Measurements from ENCODE around the gene DROSHA. TPM values are rescaled to one million over a fixed set of nuclear protein-coding genes. Genes with fewer than 3 reads are reported as not detected.

Gene DROSHA
- total and polyA plus RNA-seq, 2 donors (not counting 1 experiment from before 2014, with no cell fraction given): 44.1 to 48.4 TPM

DNA sequence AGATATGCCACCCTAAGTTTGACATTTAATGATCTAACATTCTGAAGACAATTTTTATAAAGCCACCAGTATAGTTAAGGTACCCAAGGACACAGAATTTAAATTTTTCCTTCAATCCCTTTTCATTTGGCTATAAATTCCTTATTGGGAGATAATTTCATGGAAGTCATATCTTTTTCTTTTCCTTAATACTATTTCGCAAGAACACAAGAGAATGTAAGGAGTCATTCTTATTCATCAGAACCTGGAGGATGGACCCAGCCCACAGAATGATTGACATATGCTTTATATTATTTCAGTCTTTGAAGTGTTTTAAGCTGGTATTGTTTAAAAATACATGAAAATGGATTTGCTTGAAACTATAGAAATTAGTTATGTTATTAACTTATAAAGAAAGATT lies 79.6 kb downstream of the DROSHA start:
- TF ChIP-seq EZH2 (IDR thresholded peaks at IDR 0.05; ENCODE audit: low read length, missing control alignments): no peak
- no peak for DNase-seq (ENCODE audit: low read depth in 2 of 2)

GRCh38 chr5:31449962-31450361 lies 81.9 kb downstream of the DROSHA start:
- Histone ChIP-seq H3K4me3 (replicated peaks in 1 of 4; ENCODE audit: control extremely low read depth in 1 of 4, insufficient read depth in 1 of 4, low read depth in 3 of 4, low read length in 4 of 4) (no peak overlapping the region), H2AFZ (ENCODE audit: low read length) (no peak overlapping the region), H3K36me3 (ENCODE audit: control insufficient read depth, insufficient read depth, low read length) (peaks cover 2% of the 10 kb centered on the region), H3K9me3 (ENCODE audit: control insufficient read depth, insufficient read depth, low read depth, low read length) (no peaks in the 10 kb centered on the region), H3K9ac (ENCODE audit: insufficient read depth, low read length) (no peak overlapping the region), H3K27me3 (ENCODE audit: control insufficient read depth, insufficient read depth, low read length) (no peaks in the 10 kb centered on the region), H4K20me1 (ENCODE audit: control insufficient read depth, extremely low read depth, insufficient read depth, low read length) (no peaks in the 10 kb centered on the region), H3K4me2 (ENCODE audit: extremely low read depth, insufficient read depth, low read length) (no peak overlapping the region), H3K79me2 (ENCODE audit: control insufficient read depth, insufficient read depth, low read length) (no peaks in the 10 kb centered on the region), H3K4me1 (ENCODE audit: control insufficient read depth, extremely low read depth, insufficient read depth, low read length) (no peaks in the 10 kb centered on the region), H3K27ac (ENCODE audit: insufficient read depth, low read length) (no peak overlapping the region)
- DNase-seq (ENCODE audit: low read depth in 2 of 2): no peak
- TF ChIP-seq, protein P1, sequence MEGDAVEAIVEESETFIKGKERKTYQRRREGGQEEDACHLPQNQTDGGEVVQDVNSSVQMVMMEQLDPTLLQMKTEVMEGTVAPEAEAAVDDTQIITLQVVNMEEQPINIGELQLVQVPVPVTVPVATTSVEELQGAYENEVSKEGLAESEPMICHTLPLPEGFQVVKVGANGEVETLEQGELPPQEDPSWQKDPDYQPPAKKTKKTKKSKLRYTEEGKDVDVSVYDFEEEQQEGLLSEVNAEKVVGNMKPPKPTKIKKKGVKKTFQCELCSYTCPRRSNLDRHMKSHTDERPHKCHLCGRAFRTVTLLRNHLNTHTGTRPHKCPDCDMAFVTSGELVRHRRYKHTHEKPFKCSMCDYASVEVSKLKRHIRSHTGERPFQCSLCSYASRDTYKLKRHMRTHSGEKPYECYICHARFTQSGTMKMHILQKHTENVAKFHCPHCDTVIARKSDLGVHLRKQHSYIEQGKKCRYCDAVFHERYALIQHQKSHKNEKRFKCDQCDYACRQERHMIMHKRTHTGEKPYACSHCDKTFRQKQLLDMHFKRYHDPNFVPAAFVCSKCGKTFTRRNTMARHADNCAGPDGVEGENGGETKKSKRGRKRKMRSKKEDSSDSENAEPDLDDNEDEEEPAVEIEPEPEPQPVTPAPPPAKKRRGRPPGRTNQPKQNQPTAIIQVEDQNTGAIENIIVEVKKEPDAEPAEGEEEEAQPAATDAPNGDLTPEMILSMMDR (conservative IDR thresholded peaks at IDR 0.05 in 1 of 2, IDR thresholded peaks at IDR 0.05 in 1 of 2; ENCODE audit: low read depth in 1 of 2, low read length in 2 of 2): no peak
- no peak for TF ChIP-seq EZH2 (IDR thresholded peaks at IDR 0.05; ENCODE audit: low read length, missing control alignments)

More for the DNA sequence above, 79.6 kb downstream of the DROSHA start:
- Histone ChIP-seq H3K4me1 (ENCODE audit: control insufficient read depth, extremely low read depth, insufficient read depth, low read length) (no peaks in the 10 kb centered on the region), H3K4me3 (replicated peaks in 1 of 4; ENCODE audit: control extremely low read depth in 1 of 4, insufficient read depth in 1 of 4, low read depth in 3 of 4, low read length in 4 of 4) (no peak overlapping the region), H3K9me3 (ENCODE audit: control insufficient read depth, insufficient read depth, low read depth, low read length) (no peaks in the 10 kb centered on the region), H3K36me3 (ENCODE audit: control insufficient read depth, insufficient read depth, low read length) (peaks cover 2% of the 10 kb centered on the region), H3K9ac (ENCODE audit: insufficient read depth, low read length) (no peak overlapping the region), H3K79me2 (ENCODE audit: control insufficient read depth, insufficient read depth, low read length) (no peaks in the 10 kb centered on the region), H2AFZ (ENCODE audit: low read length) (no peak overlapping the region), H3K27me3 (ENCODE audit: control insufficient read depth, insufficient read depth, low read length) (no peaks in the 10 kb centered on the region), H4K20me1 (ENCODE audit: control insufficient read depth, extremely low read depth, insufficient read depth, low read length) (no peaks in the 10 kb centered on the region), H3K27ac (ENCODE audit: insufficient read depth, low read length) (no peak overlapping the region), H3K4me2 (ENCODE audit: extremely low read depth, insufficient read depth, low read length) (no peak overlapping the region)

GRCh38 chr5:31449174-31449573 lies 82.7 kb downstream of the DROSHA start:
- no peaks in the 10 kb centered on the region for H4K20me1 ChIP-seq (ENCODE audit: control insufficient read depth, extremely low read depth, insufficient read depth, low read length)
- no peak for TF ChIP-seq EZH2 (IDR thresholded peaks at IDR 0.05; ENCODE audit: low read length, missing control alignments)
- TF ChIP-seq, protein P1 (conservative IDR thresholded peaks at IDR 0.05 in 1 of 2, IDR thresholded peaks at IDR 0.05 in 1 of 2; ENCODE audit: low read depth in 1 of 2, low read length in 2 of 2): no peak
- peak in 1 of 2 donors; percentile 85 for DNase-seq (ENCODE audit: low read depth in 2 of 2)
- peaks cover 2% of the 10 kb centered on the region for H3K36me3 ChIP-seq (ENCODE audit: control insufficient read depth, insufficient read depth, low read length)
- H3K27ac ChIP-seq (ENCODE audit: insufficient read depth, low read length): no peak overlapping the region
- no peak overlapping the region for H2AFZ ChIP-seq (ENCODE audit: low read length)
- H3K9me3 ChIP-seq (ENCODE audit: control insufficient read depth, insufficient read depth, low read depth, low read length): no peaks in the 10 kb centered on the region
- no peak overlapping the region for H3K4me3 ChIP-seq (replicated peaks in 1 of 4; ENCODE audit: control extremely low read depth in 1 of 4, insufficient read depth in 1 of 4, low read depth in 3 of 4, low read length in 4 of 4)
- no peak overlapping the region for H3K9ac ChIP-seq (ENCODE audit: insufficient read depth, low read length)
- no peaks in the 10 kb centered on the region for H3K4me1 ChIP-seq (ENCODE audit: control insufficient read depth, extremely low read depth, insufficient read depth, low read length)
- no peaks in the 10 kb centered on the region for H3K27me3 ChIP-seq (ENCODE audit: control insufficient read depth, insufficient read depth, low read length)
- no peaks in the 10 kb centered on the region for H3K79me2 ChIP-seq (ENCODE audit: control insufficient read depth, insufficient read depth, low read length)
- no peak overlapping the region for H3K4me2 ChIP-seq (ENCODE audit: extremely low read depth, insufficient read depth, low read length)

Measured in fibroblast of lung (primary cell).